ENCODE measurements around the gene PIK3R2.
A peak's percentile ranks its signal among the peaks of the same experiment; 100 is the strongest.

PIK3R2 gene

DNA sequence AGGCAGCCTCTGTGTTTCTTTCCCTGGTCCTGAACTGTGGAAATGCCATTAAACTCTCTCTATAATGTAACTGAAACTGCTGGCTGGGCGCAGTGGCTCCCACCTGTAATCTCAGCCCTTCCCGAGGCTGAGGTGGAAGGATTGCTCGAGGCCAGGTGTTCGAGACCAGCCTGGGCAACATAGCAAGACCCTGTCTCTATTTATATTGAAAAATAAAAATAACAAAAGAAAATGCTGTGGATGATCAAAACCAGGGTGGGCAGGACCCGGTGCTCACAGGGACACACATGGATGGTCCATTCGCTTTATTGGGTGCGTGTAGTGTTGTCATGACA, 43.5 kb downstream of the PIK3R2 start:
- H3K27me3 Mint-ChIP-seq, result no peaks in the 10 kb centered on the region
- peaks cover 30% of the 10 kb centered on the region for H3K36me3 Mint-ChIP-seq (ENCODE audit: insufficient read depth)
- DNase-seq (no peak), ATAC-seq (replicated peaks) (no peak)
- H3K27ac Mint-ChIP-seq, result peak overlapping the region in 1 of 2 donors; percentile 46
- H3K9me3 Mint-ChIP-seq, result no peaks in the 10 kb centered on the region
- peaks cover 16 to 26% of the 10 kb centered on the region in 2 donors for H3K4me1 Mint-ChIP-seq (ENCODE audit: low read depth in 2 of 2)
- H3K4me3 Mint-ChIP-seq, result peak overlapping the region in 1 of 2 donors; percentile 40

DNA sequence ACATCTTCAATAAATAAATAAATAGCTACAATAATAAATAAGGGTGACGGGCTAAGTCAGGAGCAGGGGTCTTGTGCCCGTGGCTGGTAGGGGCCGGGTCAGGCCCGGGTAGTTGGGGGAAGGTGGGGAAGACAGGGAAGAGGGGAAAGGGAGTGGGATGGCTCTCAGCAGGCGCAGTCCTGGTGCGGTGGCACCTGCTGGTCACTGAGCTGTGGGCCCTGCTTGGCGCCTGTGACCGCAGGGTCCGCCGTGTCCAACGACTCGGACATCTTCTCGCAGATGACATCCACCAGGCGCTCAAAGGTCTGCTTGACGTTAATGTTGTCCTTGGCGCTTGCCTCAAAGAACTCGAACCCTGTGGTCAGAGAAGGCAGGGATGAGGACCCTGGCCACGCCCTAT, 44.3 kb downstream of the PIK3R2 start:
- DNase-seq (no peak), ATAC-seq (replicated peaks) (no peak)
- H3K4me3 Mint-ChIP-seq, result no peak overlapping the region
- H3K4me1 Mint-ChIP-seq (ENCODE audit: low read depth in 2 of 2), result peaks cover 13 to 24% of the 10 kb centered on the region in 2 donors
- no peaks in the 10 kb centered on the region for H3K9me3 Mint-ChIP-seq
- peaks cover 25% of the 10 kb centered on the region for H3K36me3 Mint-ChIP-seq (ENCODE audit: insufficient read depth)
- H3K27me3 Mint-ChIP-seq, result no peaks in the 10 kb centered on the region
- no peak overlapping the region for H3K27ac Mint-ChIP-seq

DNA sequence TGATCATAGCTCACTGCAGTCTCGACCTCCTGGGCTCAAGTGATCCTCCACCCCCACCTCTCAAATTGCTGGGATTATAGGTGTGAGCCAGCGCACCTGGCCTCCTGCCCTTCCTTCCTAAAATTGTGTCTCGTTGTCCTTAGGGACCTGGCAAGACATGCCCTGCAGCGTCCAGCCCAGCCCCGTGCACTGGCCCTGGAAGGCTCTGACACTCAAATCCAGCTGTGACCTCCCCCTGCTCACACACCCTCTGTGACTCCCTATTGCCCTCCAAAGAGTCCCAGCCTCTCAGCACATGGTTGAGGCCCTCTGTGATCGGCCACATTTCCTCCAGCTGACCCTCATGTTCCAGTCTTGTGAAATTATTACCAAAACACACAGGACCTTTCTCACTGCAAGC, 45.0 kb downstream of the PIK3R2 start:
- no peaks in the 10 kb centered on the region for H3K9me3 Mint-ChIP-seq
- no peaks in the 10 kb centered on the region for H3K27me3 Mint-ChIP-seq
- H3K4me1 Mint-ChIP-seq (ENCODE audit: low read depth in 2 of 2), result peaks cover 15 to 25% of the 10 kb centered on the region in 2 donors
- DNase-seq, result no peak
- H3K36me3 Mint-ChIP-seq (ENCODE audit: insufficient read depth), result peaks cover 19% of the 10 kb centered on the region
- H3K27ac Mint-ChIP-seq, result no peak overlapping the region
- no peak overlapping the region for H3K4me3 Mint-ChIP-seq
- ATAC-seq (replicated peaks), result no peak

DNA sequence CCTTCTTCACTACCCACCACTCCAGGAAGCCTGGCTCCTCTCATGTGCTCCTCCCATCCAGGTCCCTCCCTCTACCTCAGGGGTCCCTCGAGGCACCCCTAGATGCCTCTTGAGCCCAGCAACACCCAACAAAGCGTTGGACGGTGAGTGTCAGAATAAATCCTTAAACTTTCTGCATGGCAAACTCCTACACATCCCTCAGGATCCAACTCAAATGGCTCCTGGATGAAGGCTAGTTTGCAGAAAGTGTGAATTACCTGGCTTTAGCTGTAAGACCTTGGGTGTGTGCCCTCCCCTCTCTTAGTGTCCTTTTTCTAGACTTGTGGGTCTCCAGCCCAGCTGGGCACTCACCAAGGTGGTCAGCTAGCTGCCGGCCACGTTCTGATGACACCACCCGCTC, 45.4 kb downstream of the PIK3R2 start:
- DNase-seq (no peak), ATAC-seq (replicated peaks) (no peak)
- H3K27ac Mint-ChIP-seq, result no peak overlapping the region
- peaks cover 20 to 27% of the 10 kb centered on the region in 2 donors for H3K4me1 Mint-ChIP-seq (ENCODE audit: low read depth in 2 of 2)
- no peaks in the 10 kb centered on the region for H3K9me3 Mint-ChIP-seq
- H3K27me3 Mint-ChIP-seq, result no peaks in the 10 kb centered on the region
- no peak overlapping the region for H3K4me3 Mint-ChIP-seq
- peaks cover 15% of the 10 kb centered on the region for H3K36me3 Mint-ChIP-seq (ENCODE audit: insufficient read depth)

DNA sequence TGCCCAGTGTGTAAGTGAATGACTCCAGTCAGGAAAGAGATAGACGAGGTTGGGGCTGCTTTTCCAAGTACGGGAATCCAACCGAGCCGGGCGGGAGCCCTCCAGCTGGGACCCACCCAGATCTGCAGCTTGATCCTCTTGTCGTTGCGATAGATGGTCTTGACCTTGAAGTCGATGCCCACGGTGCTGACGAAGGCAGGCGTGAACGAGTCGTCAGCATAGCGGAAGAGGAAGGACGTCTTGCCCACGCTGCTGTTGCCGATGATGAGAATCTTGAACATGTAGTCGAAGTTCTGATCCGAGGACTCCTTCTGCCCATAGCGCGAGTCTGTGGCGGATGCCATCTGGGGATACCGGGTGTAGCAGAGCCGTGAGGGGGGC, 49.4 kb downstream of the PIK3R2 start:
- ATAC-seq (replicated peaks) (no peak), DNase-seq (no peak)
- Mint-ChIP-seq H3K36me3 (ENCODE audit: insufficient read depth) (peaks cover 19% of the 10 kb centered on the region), H3K9me3 (no peaks in the 10 kb centered on the region), H3K27ac (no peak overlapping the region), H3K4me1 (ENCODE audit: low read depth in 2 of 2) (peaks cover 17 to 21% of the 10 kb centered on the region in 2 donors), H3K4me3 (peak overlapping the region; percentile 86 to 91), H3K27me3 (no peaks in the 10 kb centered on the region)

DNA sequence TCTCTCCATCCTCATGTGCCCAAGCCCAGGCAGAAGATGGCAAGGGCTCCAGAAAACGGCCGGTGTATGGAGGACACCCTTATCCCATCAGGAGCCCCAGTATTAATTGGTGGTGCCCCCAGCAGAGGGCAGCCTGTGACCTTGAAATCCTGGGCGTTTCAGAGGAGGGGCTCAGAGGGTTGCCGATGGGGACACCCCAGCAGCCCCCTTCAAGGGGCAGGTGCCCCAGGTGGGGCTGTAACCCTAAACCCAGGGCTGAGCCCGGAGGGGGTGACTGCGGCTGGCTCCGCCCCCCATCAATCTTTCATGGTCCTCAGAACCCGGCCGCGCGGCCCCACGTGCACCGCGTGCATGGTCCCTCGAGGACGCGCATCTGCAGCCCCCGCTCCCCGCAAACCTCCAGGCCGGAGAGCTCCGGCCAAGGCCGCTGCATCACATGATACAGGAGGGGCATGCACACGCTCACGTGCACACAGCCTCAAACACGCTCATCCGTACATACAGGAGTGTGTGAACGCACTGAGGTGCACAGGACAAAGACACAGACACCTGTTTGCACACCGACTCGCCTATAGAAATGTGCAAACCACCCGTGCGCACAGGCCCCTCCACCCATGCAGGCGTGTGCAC, 49.9 kb downstream of the PIK3R2 start:
- no peaks in the 10 kb centered on the region for H3K9me3 Mint-ChIP-seq
- no peaks in the 10 kb centered on the region for H3K27me3 Mint-ChIP-seq
- H3K4me3 Mint-ChIP-seq, result peak overlapping the region; percentile 86 to 91
- no peak for DNase-seq
- H3K27ac Mint-ChIP-seq, result peak overlapping the region in 1 of 2 donors; percentile 90
- peaks cover 17 to 21% of the 10 kb centered on the region in 2 donors for H3K4me1 Mint-ChIP-seq (ENCODE audit: low read depth in 2 of 2)
- ATAC-seq (replicated peaks), result no peak
- peaks cover 19% of the 10 kb centered on the region for H3K36me3 Mint-ChIP-seq (ENCODE audit: insufficient read depth)

DNA sequence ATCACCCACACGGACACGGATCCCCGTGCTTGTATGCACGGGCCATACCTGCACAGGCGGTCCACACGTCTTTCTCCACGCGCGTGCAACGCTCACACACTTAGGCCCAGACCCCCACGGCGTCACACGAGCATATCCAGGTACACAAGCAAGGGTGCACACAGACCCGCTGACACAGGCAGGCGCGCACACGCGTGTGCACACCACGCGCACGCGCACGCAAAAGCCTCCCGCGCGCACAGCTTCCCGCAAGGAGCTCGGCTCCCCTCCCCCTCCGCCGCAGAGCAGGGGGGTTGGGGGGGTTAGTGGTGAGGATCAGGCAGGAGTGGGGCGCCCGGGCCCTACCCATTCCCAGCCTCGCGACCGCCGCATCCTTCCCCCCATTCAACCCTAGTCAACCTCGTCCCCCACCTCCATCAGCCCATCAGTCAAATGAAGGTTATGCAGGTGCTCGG, 50.5 kb downstream of the PIK3R2 start:
- no peaks in the 10 kb centered on the region for H3K9me3 Mint-ChIP-seq
- H3K4me1 Mint-ChIP-seq (ENCODE audit: low read depth in 2 of 2), result peaks cover 17 to 21% of the 10 kb centered on the region in 2 donors
- peaks cover 0 to 3% of the 10 kb centered on the region in 2 donors for H3K27me3 Mint-ChIP-seq
- ATAC-seq (replicated peaks) (peak; percentile 23), DNase-seq (peak in 1 of 3 experiments; percentile 49)
- peak overlapping the region; percentile 86 to 91 for H3K4me3 Mint-ChIP-seq
- peak overlapping the region; percentile 64 to 90 for H3K27ac Mint-ChIP-seq
- peaks cover 19% of the 10 kb centered on the region for H3K36me3 Mint-ChIP-seq (ENCODE audit: insufficient read depth)

DNA sequence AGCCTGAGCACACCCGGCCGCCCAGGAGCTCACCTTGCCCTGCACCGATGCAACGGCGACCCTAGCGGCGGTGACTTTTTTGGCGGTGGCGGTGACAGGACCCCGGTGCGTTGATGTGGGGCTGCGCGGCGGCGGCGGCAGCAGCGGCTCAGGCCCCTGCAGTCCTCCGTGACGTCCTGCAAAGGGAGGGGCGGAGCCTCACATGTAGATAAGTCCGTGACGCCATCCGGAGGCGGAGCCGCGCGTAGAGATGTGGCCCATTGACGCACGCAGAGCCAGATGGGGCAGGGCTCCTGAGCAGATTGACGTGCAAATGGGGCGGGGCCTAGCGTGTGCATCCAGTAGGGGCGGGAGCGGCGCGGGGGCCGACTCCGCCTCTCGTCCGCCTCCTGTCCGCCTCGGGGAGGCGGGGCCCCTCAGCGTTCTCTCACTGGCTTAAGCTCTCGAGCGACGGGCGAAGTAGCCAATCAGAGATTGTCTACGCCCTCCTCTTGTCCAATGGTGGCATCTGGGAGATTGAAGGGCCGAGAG, 51.0 kb downstream of the PIK3R2 start, which contains the start of gene RAB3A:
TSS of gene RAB3A (minus strand) at position 180 of the 531 bp plus-strand sequence. CDS start 1,302 bp downstream, outside the sequence.
- H3K9me3 Mint-ChIP-seq, result no peaks in the 10 kb centered on the region
- peak within 1 kb of the TSS; percentile 64 to 90 for H3K27ac Mint-ChIP-seq
- H3K27me3 Mint-ChIP-seq, result peaks cover 0 to 8% of the 10 kb centered on the region in 2 donors
- ATAC-seq (replicated peaks) (peak; percentile 88), DNase-seq (peak; percentile 98 to 99 (median 98))
- H3K4me1 Mint-ChIP-seq (ENCODE audit: low read depth in 2 of 2), result peaks cover 17 to 21% of the 10 kb centered on the region in 2 donors
- peaks cover 19% of the 10 kb centered on the region for H3K36me3 Mint-ChIP-seq (ENCODE audit: insufficient read depth)
- peak within 1 kb of the TSS; percentile 86 to 91 for H3K4me3 Mint-ChIP-seq

DNA sequence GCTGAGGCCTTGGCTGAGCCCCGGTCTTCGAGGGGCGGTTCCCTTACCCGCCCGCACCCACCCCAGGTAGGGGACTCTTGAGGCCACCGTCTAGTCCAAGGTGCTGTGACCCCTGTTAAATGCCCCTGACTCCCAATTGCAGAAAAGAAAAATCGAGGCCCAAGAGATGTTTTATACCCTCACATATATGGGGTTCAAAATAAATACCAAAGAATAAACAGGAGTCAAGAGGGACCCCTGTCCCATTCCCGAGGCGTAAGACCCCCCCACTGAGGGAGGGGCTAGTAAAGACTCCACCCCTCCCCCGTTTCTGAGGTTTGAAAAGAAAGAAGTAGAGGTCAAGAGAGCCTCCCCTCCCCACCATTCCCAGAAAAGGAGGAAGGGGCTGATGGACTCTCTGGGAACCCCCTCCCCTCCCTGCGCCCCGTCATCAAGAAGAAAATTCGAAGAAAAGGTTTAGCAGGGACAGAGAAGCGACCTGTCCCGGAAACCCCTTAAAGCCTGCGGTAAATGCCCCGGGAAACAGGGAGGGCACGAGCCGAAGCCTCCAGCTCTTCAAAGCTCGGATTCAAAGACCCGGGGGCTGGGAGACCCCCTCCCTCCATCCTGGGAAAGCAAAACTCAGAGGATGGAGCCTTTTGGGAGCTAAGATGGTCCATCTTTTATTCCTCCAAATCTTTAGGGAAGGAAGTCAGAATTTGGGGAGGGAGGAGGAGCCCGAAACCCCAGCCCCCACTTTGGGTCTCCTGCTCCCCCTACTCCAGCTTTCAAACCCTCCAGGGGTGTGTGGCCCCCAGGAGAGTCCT, 51.6 kb downstream of the PIK3R2 start:
- peaks cover 19% of the 10 kb centered on the region for H3K36me3 Mint-ChIP-seq (ENCODE audit: insufficient read depth)
- peaks cover 0 to 8% of the 10 kb centered on the region in 2 donors for H3K27me3 Mint-ChIP-seq
- DNase-seq (peak in 1 of 3 experiments; percentile 30), ATAC-seq (replicated peaks) (no peak)
- peak overlapping the region; percentile 86 to 91 for H3K4me3 Mint-ChIP-seq
- H3K9me3 Mint-ChIP-seq, result no peaks in the 10 kb centered on the region
- peaks cover 17 to 21% of the 10 kb centered on the region in 2 donors for H3K4me1 Mint-ChIP-seq (ENCODE audit: low read depth in 2 of 2)
- H3K27ac Mint-ChIP-seq, result peak overlapping the region; percentile 64 to 90

DNA sequence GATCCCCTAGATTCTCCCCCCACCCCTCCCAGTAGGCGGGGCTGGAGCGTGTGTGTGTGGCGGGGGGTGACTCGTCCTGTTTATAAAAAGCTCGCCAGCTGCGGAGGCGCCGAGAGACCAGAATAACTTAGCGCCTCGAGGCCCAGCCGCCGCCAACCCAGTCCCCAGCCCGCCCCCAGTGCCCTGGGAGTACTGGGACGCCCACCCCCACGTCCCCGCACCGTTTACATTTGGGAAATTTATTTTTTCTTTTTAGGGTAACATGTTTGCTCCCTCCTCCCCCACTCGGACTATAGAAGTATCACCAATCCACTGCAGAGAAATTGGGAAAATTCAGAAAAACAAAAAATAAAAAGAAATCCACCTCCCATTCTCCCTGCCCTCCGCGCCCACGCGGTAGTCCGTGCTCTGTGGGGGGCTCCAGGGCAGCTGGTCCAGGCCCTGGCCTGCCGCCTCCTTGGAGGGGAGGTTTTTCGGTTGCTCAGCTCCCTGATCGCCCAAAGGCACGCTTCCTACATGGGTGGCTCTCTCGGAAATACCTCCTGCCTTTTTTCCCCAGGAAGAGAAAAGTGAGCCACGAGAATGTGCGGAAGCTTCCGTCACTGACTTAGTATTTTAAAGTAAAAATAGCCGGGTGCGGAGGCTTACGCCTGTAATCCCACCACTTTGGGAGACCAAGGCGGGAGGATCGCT, 52.4 kb downstream of the PIK3R2 start:
- H3K27me3 Mint-ChIP-seq, result peaks cover 7 to 13% of the 10 kb centered on the region in 2 donors
- H3K36me3 Mint-ChIP-seq (ENCODE audit: insufficient read depth), result peaks cover 19% of the 10 kb centered on the region
- peak; percentile 25 to 31 (median 31) for DNase-seq
- peak overlapping the region; percentile 86 to 91 for H3K4me3 Mint-ChIP-seq
- H3K4me1 Mint-ChIP-seq (ENCODE audit: low read depth in 2 of 2), result peaks cover 17 to 21% of the 10 kb centered on the region in 2 donors
- H3K27ac Mint-ChIP-seq, result peak overlapping the region in 1 of 2 donors; percentile 90
- no peaks in the 10 kb centered on the region for H3K9me3 Mint-ChIP-seq
- no peak for ATAC-seq (replicated peaks)

DNA sequence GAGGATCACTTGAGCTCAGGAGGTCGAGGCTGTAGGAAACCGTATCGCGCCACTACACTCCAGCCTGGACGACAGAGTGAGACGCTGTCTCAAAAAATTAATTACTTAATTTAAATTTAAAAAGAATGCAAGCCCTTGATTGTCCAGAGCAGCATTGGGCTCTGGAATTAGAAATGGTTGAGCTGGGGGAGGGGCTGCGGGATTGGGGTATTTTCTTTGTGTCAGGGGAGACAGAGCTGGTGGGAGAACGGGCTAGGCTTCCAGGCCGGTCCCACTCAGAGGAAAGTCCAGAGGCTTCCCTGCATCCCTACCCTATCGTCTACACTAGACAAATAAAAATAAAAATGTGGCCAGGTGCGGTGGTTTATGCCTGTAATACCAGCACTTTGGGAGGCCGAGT, 53.1 kb downstream of the PIK3R2 start:
- H3K4me3 Mint-ChIP-seq, result no peak overlapping the region
- ATAC-seq (replicated peaks) (no peak), DNase-seq (no peak)
- H3K27me3 Mint-ChIP-seq, result peaks cover 9 to 20% of the 10 kb centered on the region in 2 donors
- H3K9me3 Mint-ChIP-seq, result no peaks in the 10 kb centered on the region
- peaks cover 17 to 21% of the 10 kb centered on the region in 2 donors for H3K4me1 Mint-ChIP-seq (ENCODE audit: low read depth in 2 of 2)
- H3K36me3 Mint-ChIP-seq (ENCODE audit: insufficient read depth), result peaks cover 19% of the 10 kb centered on the region
- H3K27ac Mint-ChIP-seq, result no peak overlapping the region

DNA sequence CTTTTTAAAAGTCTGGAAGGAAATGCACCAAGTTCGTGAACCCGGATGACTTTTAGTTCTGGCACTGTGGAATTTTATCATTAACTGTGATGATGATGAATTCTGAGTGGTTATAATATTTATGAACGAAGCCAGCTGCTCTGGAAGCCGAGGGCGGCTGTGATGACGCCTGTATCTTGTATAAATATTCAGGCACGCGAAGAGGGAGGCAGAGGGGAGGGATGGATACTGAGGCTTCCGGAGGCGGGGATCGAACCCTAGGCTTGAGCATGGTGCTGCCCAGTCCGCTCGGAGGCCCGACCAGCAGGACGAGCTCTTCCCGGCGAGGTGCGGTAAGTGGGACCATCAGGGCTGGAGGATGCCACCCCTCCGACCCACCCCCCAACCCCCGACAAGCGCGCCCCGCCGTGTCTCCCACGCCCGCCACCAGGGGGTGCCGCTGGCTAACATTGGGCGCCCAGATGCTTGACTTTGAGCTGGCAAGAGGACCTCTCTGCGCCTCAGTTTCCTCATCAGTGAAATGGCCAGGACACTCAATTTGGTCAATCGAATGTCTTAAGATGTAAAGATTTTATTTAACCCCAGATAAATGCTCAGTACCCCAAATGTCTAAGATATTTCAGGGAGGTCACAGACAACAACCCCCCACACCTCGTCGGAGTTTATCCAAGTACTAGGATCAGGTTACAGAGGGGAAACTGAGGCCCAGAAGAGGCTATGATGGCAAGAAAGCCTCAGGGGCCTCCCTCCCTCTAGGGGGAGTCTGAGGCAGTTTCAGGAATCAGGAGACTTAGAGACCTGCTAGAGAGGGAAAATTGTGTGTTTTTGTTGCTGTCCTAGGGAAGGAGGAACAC, 55.4 kb downstream of the PIK3R2 start:
- no peak for ATAC-seq (replicated peaks)
- H3K4me3 Mint-ChIP-seq, result no peak overlapping the region
- peaks cover 8% of the 10 kb centered on the region in 2 donors for H3K4me1 Mint-ChIP-seq (ENCODE audit: low read depth in 2 of 2)
- no peak overlapping the region for H3K27ac Mint-ChIP-seq
- H3K36me3 Mint-ChIP-seq (ENCODE audit: insufficient read depth), result peaks cover 20% of the 10 kb centered on the region
- H3K27me3 Mint-ChIP-seq, result peaks cover 9 to 28% of the 10 kb centered on the region in 2 donors
- peak; percentile 37 to 45 (median 40) for DNase-seq
- H3K9me3 Mint-ChIP-seq, result no peaks in the 10 kb centered on the region

Measured in effector memory CD8-positive, alpha-beta T cell (primary cell).